ES-I3 (cell line): Measurements from ENCODE around the gene RNF227.
A peak's percentile ranks its signal among the peaks of the same experiment; 100 is the strongest.

Source experiments
- H3K36me3 ChIP-seq: 2 replicates; pipeline ENCODE4 v1.6.1; 2013; ENCODE audit warnings: mild to moderate bottlenecking, low read length, control low read depth, moderate library complexity; ENCODE audit not compliant: insufficient read depth
- H3K4me1 ChIP-seq: 2 replicates; pipeline ENCODE4 v1.6.1; 2013; ENCODE audit warnings: mild to moderate bottlenecking, control low read depth, low read length; ENCODE audit not compliant: insufficient read depth
- H3K9ac ChIP-seq: 2 replicates; pipeline ENCODE4 v1.6.1; 2013; ENCODE audit warnings: low read depth, mild to moderate bottlenecking, low read length, moderate library complexity
- H3K9me3 ChIP-seq: 2 replicates; pipeline ENCODE4 v1.6.1; 2013; ENCODE audit warnings: mild to moderate bottlenecking, low read length, moderate library complexity; ENCODE audit not compliant: control insufficient read depth, insufficient read depth

RNF227 gene

DNA sequence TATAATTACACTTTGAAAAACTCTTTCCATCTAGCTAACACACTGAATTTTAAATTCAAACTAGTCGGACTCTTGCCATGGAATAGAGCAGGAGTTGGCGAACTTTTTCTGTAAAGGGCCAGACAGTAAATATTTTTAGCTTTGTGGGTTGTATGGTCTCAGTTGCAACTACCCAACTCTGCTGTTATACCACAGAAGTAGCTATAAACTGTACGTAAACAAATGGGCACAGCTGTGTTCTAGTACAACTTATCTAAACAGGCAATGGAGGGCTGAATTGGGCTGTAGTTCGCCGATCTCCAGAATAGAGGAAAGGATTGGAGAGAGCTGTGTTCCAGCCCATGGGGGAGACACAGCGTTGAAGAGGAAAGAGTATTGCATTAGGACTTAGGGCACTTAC, 24.7 kb upstream of the RNF227 start:
- Histone ChIP-seq H3K36me3 (peaks cover 12% of the 10 kb centered on the region), H3K9me3 (no peaks in the 10 kb centered on the region), H3K9ac (no peak overlapping the region), H3K4me1 (no peaks in the 10 kb centered on the region)

DNA sequence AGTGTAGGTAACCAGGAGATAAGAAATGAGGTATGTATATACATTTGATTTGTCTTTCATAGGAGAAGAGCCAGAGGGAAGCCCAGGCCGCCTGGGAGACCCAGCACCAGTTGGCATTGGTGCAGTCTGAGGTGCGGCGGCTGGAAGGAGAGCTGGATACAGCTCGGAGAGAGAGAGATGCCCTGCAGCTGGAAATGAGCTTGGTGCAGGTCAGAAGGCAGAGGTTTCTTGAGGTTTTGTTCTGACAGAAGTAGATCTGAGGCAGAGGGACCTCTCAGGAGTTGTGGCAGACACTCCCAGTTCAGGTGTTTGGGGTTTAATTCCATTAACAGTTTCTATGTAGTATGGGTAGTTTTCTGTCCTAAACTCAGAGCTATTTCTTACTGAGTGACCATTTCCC, 23.9 kb upstream of the RNF227 start:
- no peak overlapping the region for H3K9ac ChIP-seq
- H3K4me1 ChIP-seq: no peaks in the 10 kb centered on the region
- H3K36me3 ChIP-seq: peaks cover 12% of the 10 kb centered on the region
- H3K9me3 ChIP-seq: no peaks in the 10 kb centered on the region

DNA sequence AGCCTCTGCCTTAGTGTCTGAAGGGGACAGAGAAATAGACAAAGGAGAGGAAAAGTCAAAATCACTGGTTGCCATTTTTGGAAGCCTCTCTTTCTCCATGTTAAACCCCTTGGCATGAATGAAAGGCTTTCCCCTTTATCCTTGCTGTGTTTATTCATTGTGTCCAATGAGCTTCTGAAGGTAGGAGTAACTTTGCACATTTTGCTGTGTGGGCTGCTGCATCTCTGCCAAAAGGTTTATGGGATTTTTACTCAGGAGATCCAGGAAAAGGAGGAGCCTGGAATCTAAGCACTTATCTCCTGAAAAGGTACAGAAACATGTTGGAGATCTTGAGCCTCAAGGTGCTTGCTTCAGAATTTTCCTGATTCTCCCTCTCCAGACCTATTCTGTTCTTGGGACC, 19.8 kb upstream of the RNF227 start:
- Histone ChIP-seq H3K36me3 (peaks cover 5% of the 10 kb centered on the region), H3K4me1 (no peaks in the 10 kb centered on the region), H3K9ac (no peak overlapping the region), H3K9me3 (no peaks in the 10 kb centered on the region)

DNA sequence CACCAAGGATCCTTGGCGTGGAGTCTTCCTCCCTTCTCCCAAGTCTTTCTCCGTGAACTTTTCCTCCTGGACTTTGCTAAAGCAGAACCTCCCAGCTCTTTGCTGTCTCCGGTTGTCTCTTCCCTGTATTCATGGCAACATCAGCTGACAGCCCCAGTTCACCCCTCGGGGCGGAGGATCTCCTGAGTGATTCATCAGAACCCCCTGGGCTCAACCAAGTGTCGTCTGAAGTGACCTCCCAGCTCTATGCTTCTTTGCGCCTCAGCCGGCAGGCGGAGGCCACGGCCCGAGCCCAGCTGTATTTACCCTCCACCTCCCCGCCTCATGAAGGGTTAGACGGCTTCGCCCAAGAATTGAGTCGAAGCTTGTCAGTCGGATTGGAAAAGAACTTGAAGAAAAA, 16.9 kb upstream of the RNF227 start:
- Histone ChIP-seq H3K4me1 (no peaks in the 10 kb centered on the region), H3K9me3 (no peaks in the 10 kb centered on the region), H3K9ac (peak overlapping the region; percentile 83), H3K36me3 (peaks cover 5% of the 10 kb centered on the region)

DNA sequence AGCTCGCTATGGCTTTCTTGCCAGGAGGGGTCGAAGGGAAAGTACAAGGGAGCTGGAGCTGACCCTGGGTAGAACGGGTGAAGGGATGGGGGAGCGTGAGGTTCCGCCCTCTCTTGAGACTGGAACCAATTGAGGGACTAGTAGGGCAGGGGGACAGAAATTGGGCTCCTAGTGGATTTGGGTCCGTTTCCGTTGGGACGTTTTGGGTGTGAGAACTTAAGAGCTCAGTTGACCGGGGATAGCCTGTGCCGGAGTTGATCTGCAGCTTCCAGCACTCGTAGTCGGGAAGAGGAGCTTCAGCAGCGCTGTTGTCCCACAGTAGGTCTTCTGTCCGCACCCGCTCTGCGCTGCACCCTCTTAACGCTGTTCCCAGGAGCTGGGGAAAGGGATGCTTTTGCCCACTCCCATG, 16.4 kb upstream of the RNF227 start:
- Histone ChIP-seq H3K36me3 (peaks cover 5% of the 10 kb centered on the region), H3K4me1 (no peaks in the 10 kb centered on the region), H3K9ac (peak overlapping the region; percentile 83), H3K9me3 (no peaks in the 10 kb centered on the region)

DNA sequence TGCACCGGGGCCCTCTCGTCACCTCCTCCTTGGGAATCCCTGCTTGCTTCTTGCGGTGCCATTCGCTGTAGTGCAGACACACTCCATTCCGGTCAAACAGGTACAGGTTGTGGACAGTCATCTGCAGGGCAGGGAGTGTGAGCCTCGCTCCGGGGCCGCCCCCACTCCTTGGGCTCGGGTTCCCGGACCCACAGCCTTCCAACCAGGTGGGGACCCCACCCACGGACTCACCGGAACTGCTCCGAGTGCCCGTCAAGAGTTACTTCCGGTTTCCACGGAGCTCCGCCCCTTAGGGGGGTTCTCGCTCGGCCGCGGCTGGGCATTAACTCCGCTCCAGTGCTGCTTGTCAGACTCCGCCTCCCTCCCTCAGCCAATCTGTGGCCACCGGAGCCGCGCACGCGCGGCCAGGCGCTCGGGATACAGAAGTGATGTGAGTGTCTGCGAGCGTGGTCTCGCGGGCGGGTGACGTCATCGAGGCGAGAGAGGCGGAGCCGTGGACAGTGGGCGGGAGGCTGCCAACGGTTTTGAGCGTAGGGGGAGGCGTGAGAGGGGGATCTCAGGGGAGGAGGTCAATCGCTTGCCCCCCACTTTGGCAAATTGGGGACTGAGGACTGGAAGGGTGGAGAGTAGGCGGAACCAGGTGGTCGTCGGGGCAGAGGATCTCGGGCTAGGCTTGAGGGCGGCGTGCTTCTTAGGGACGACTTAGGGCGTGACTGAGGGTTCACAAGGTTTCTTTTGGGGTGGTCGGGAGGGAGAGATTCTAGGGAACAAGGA, 15.8 kb upstream of the RNF227 start, which contains the start of the genes CNTROB and TRAPPC1:
CNTROB (plus strand) TSS at position 498 of the 774 bp plus-strand sequence. CDS start 874 bp downstream, outside the sequence.
TRAPPC1 (minus strand) TSS at position 238 of the 774 bp plus-strand sequence; CDS start at position 121, 117 bp downstream.
- no peaks in the 10 kb centered on the region for H3K4me1 ChIP-seq
- peaks cover 4% of the 10 kb centered on the region for H3K36me3 ChIP-seq
- peak within 1 kb of the TSS; percentile 83 for H3K9ac ChIP-seq
- no peaks in the 10 kb centered on the region for H3K9me3 ChIP-seq

DNA sequence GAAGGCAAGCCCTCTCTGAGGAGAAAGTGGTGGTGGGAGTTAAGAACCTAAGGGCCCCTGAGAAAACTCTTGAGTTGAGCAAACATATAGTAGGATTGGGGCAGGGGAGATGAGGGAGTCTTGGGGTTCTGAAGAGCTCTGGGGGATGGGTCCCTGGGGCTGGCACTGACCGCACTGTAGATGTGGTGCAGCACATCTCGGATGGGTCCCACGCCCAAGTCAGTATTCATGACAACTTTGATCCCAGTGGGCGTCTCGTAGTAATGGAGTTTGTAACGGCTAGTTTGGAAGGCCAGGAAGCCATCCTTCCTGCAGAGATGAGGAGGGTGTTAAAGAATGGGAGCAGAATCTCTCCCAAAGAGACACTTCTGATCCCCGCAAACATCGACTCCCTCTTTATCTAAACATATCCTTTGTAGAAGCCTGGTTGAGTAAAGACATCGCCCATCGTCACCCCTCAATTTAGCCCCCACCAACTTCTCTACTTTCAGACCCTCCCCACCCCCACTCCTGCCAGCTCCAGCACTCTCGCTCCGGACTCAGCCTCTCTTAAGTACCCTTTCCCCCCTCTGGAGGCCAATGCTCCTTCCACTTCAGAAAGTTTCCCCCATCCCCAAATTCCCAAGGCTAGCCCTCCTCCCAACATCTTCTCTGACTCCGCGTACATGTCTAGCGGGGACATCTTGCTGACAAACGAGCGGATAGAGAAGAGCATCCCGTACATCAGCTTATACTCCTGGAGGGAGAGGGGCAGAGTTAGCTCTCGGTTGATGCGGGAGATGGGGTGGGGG, 14.9 kb upstream of the RNF227 start:
- H3K9me3 ChIP-seq: no peaks in the 10 kb centered on the region
- H3K4me1 ChIP-seq: no peaks in the 10 kb centered on the region
- no peaks in the 10 kb centered on the region for H3K36me3 ChIP-seq
- H3K9ac ChIP-seq: peak overlapping the region; percentile 83; the same call in 1 of the 2 replicates

DNA sequence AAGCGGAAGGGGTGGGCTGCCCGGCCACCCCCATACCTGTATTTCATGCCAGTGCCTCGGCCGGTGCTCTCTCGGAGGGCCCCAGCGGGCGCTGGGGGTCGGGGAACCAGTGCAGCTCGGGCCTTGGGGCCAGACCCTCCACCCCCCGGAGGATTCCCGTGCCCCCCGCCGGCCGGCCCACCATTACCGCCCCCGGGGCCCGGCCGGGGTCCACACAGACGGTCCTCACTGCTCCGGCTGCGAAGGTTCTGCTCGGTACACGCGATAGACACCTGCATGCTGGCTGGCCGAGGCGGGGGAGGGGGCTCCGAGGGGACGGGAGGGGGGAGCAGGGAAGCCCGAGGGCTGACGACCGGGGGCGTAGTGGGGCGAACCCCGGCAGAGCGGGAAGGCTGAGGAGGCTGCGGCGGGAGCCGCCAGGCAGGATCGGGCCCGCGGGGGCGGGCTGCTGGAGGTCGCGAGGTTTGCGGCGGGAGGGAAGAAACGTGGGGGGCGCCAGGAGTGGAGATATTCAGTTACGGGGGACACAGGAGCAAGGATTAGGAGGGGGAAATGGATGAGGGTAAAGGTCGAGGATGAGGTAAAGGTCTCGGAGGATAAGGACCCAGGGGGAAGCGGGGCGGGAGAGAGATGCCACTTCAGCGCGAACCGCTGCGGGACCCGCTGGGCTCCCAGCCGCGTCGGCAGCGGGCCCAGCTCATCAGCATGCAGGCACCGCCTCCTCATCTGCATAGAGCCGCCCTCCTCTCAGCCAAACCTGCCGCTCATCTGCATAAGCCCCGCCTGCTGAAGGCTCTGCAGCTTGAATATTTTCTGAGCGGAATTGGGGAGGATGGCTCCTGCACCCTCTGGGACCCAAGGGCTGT, 13.3 kb upstream of the RNF227 start, which contains the start of gene KCNAB3:
KCNAB3 (minus strand) TSS at position 699 of the 866 bp plus-strand sequence; CDS start at position 278, 421 bp downstream.
- H3K4me1 ChIP-seq: no peaks in the 10 kb centered on the region
- H3K9ac ChIP-seq: peak within 1 kb of the TSS; percentile 53; the same call in 1 of the 2 replicates

DNA sequence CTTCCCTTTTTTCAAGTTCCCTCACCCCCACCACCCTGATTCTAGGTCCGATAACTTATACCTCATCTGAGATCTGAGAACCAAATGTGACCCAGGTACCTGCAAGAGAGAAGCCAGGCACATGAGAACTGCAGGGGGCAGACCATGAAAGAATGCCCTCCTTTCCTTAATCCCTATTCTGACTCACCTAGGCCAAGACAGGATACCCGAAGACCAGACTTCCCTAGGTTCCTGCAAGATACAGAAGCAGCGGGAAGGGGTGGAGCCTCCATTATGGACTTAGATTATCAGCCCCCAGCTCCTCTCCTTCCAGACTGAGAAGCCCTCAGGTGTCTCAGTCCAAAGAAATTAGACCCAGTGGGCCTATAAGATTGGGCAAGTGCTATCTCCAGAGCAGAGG, 11.5 kb upstream of the RNF227 start:
- Histone ChIP-seq H3K4me1 (no peaks in the 10 kb centered on the region), H3K9me3 (no peaks in the 10 kb centered on the region), H3K36me3 (no peaks in the 10 kb centered on the region), H3K9ac (no peak overlapping the region)

More for the DNA sequence above, 13.3 kb upstream of the RNF227 start, which contains the start of gene KCNAB3:
- Histone ChIP-seq H3K9me3 (no peaks in the 10 kb centered on the region), H3K36me3 (no peaks in the 10 kb centered on the region)

DNA sequence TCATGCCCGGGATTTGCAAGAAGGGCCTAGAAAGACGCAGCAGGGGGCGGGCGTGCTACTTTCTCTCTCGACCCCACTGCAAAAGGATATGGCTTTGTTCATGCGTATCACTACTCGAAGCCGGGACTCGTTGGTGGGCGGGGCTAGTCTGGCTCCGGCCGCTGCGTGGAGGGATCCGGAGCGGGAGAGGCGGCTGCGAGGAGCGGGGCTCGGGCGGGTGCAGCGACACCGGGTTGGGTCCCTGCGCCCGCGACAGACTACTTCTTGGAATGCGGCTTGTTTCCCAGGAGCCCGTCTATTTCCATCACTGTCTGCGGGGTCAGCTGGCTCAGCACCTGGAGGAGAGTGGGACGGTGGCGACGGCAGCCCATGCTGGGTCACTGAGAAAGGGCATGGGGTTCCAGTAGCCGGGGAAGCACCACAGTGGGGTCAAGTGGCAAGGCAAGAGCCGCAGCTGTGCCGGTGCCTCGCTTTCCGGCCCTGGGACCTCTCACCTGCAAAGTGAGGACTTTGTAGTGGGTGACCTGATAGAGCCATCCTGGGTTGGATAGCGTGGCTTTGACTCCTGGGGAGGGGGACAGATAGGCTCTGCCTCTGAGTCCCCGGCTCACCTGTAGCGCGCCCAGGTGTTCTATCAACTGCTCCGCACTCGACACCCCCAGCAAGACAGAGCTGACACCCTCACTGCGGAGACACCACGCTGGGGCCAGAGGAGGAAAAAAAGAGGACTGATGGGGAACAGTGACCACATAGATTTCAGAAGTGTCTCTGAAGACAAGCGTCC, 6.9 kb upstream of the RNF227 start:
- Histone ChIP-seq H3K9me3 (no peaks in the 10 kb centered on the region), H3K4me1 (no peaks in the 10 kb centered on the region), H3K36me3 (no peaks in the 10 kb centered on the region), H3K9ac (peak overlapping the region; percentile 41; the same call in 1 of the 2 replicates)

DNA sequence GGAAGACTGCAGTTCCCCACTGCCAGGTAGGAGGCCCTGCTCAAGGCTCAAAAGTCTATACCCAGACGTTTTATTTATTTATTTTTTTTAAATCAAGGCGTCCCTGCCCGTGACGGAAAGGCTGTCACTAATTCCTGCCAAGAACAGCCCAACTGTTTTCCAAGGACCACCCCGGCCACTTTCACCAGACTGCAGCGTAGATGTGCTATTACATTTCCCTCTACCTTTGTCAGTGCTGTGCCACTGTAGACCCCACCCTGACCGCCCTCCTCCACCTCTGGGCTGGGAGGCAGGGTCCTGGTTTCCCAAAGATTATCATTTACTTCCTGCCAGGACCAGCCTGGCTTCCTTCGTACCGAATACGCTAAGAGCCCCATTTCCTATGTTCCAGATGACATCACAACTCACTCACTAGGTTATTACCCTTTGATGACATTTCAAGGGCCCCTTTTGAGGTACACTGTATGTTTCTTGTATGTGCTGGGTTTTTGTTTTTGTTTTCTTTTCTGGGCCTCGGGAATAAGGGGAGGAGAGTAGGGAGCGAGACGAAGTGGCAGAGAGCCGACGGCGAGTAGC, 6.3 kb upstream of the RNF227 start:
- Histone ChIP-seq H3K36me3 (no peaks in the 10 kb centered on the region), H3K4me1 (no peaks in the 10 kb centered on the region), H3K9me3 (no peaks in the 10 kb centered on the region), H3K9ac (peak overlapping the region; percentile 41; the same call in 1 of the 2 replicates)

DNA sequence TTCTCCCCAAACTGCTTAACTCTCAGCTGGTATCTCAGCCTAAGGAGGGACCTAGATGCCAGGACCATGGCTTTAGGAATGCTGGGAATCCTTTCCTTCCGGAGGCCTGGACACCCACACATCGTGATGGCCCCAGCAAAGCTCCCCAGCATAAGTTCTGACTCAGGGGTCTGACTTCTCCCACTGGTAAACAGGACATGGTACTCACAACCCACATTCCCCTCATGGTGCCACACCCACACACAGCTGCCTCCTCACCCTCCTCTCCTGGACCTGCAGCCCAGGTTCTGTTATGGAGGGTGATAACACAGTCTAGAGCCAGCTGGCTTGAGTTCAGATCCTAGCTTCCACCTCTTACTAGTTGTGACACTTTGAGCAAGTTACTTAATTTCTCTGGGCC, 719 bp upstream of the RNF227 start:
- Histone ChIP-seq H3K9me3 (no peaks in the 10 kb centered on the region), H3K9ac (no peak overlapping the region), H3K36me3 (no peaks in the 10 kb centered on the region), H3K4me1 (0 out of 2 replicates have a peak, but pooled peaks cover 3% of the 10 kb centered on the region)

DNA sequence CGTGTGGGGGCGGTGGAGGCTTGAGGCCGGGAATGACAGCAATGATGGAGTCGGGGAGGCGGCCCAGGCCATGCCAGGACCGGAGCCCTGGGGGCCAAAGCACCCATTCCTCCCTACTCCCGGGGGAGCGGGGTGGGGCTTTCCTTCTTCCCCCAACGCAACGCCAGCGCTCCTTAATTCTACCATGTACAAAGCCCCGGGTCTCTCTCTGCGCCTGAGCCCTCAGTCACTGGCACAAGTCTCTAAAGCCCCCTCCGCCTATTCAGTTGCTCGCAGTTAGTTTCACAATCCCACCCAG, 245 bp upstream of the RNF227 start:
- Histone ChIP-seq H3K9me3 (no peaks in the 10 kb centered on the region), H3K36me3 (no peaks in the 10 kb centered on the region), H3K9ac (peak overlapping the region; percentile 45; the same call in 1 of the 2 replicates), H3K4me1 (0 out of 2 replicates have a peak, but pooled peaks cover 3% of the 10 kb centered on the region)
